Caco-2 (cell line): ENCODE measurements around the gene TOMM20. TPM values are rescaled to one million over a fixed set of nuclear protein-coding genes. Genes with fewer than 3 reads are reported as not detected.

Experiments
- Bru-seq: library from RNA; stranded (reverse); fragments of 400-500 nt; gene quantifications from one replicate; lab custom pipeline; 2021; lab: Mats Ljungman, UMichigan
- BruChase-seq, 2 experiments: library from RNA; stranded (reverse); fragments of 400-500 nt; gene quantifications; one replicate each; lab custom pipeline; 2021; lab: Mats Ljungman, UMichigan
- BruUV-seq: library from RNA; stranded (reverse); fragments of 400-500 nt; replicated peaks from 2 replicates; lab custom pipeline; 2021; lab: Mats Ljungman, UMichigan
- CTCF ChIA-PET: fragments of 300-600 bp; sonication (Branson Sonifier 250); formaldehyde crosslinking; loops from one replicate; lab custom pipeline; 2022; ENCODE audit warnings: antibody characterized with exemption; lab: Charles Lee
- POLR2A ChIA-PET: fragments of 300-600 bp; sonication (Branson Sonifier 250); formaldehyde crosslinking; loops from one replicate; lab custom pipeline; 2022; ENCODE audit warnings: antibody characterized with exemption; lab: Charles Lee
- DNase-seq, 2 experiments: peaks; one replicate each; pipeline versions ENCODE4 v3.0.0 to v3.0.0-alpha.2; 2020 to 2022
- H3K27me3 ChIP-seq: replicated peaks from 2 replicates; pipeline ENCODE4 v1.6.0; 2011; ENCODE audit warnings: low read length; ENCODE audit not compliant: control insufficient read depth, insufficient read depth
- H3K36me3 ChIP-seq: 2 replicates; pipeline ENCODE4 v1.5.1; 2011; ENCODE audit warnings: low read length; ENCODE audit not compliant: control insufficient read depth, insufficient read depth
- H3K4me1 ChIP-seq: fragments of 250-450 bp; sonication (Bioruptor Pico); 2 replicates; pipeline ENCODE4 v1.5.1; 2020; ENCODE audit warnings: mild to moderate bottlenecking
- H3K4me3 ChIP-seq: 2 replicates; pipeline ENCODE4 v1.5.1; 2011; ENCODE audit warnings: low read depth, mild to moderate bottlenecking, control low read depth, low read length
- H3K9me3 ChIP-seq: fragments of 250-450 bp; sonication (Bioruptor Pico); 2 replicates; pipeline ENCODE4 v1.5.1; 2020; ENCODE audit warnings: mild to moderate bottlenecking, moderate library complexity
- H3K27ac Mint-ChIP-seq: one replicate; pipeline ENCODE4 v1.8.0; 2022; ENCODE audit warnings: mixed read lengths; ENCODE audit not compliant: unreplicated experiment
- H3K27me3 Mint-ChIP-seq: one replicate; pipeline ENCODE4 v1.8.0; 2022; ENCODE audit warnings: mixed read lengths; ENCODE audit not compliant: insufficient read depth, unreplicated experiment
- H3K36me3 Mint-ChIP-seq: one replicate; pipeline ENCODE4 v1.8.0; 2022; ENCODE audit warnings: mild to moderate bottlenecking, mixed read lengths; ENCODE audit not compliant: insufficient read depth, unreplicated experiment
- H3K4me1 Mint-ChIP-seq: one replicate; pipeline ENCODE4 v1.8.0; 2022; ENCODE audit warnings: low read depth, mixed read lengths; ENCODE audit not compliant: unreplicated experiment
- H3K4me3 Mint-ChIP-seq: one replicate; pipeline ENCODE4 v1.8.0; 2022; ENCODE audit warnings: mild to moderate bottlenecking, moderate library complexity, mixed read lengths; ENCODE audit not compliant: unreplicated experiment
- H3K9me3 Mint-ChIP-seq: one replicate; pipeline ENCODE4 v1.8.0; 2022; ENCODE audit warnings: mixed read lengths; ENCODE audit not compliant: unreplicated experiment
- CTCF ChIP-seq, 2 experiments: fragments of 200-600 bp in 1 of 2; IDR thresholded peaks; 1 replicate in 1 of 2; 2 replicates in 1 of 2; pipeline versions ENCODE4 v1.5.1 to v1.8.0; 2011 to 2022; ENCODE audit warnings: antibody characterized with exemption in 1 of 2, control low read depth in 1 of 2, inconsistent platforms in 1 of 2, low read depth in 1 of 2, low read length in 1 of 2, mild to moderate bottlenecking in 1 of 2, moderate library complexity in 1 of 2; ENCODE audit not compliant: insufficient read depth in 1 of 2, severe bottlenecking in 1 of 2, unreplicated experiment in 1 of 2
- intact Hi-C: fragments of 100-400 bp; cut with micrococcal nuclease; formaldehyde crosslinking; loops from one replicate; pipeline ENCODE4 v1.10.0; 2022; ENCODE audit not compliant: unreplicated experiment
- long read RNA-seq: library from polyadenylated mRNA; stranded (forward); transcript quantifications from one replicate; pipeline ENCODE4 v2.0.0, GENCODE V29; 2022
- total RNA-seq: library from RNA; stranded (reverse); gene quantifications from 2 replicates; pipeline ENCODE4 v1.2.3, GENCODE V29; 2022

The TOMM20 gene
- 131 and 137 TPM in 2 replicates for total RNA-seq
- Bru-seq, nascent RNA = percentile 97 among the genes with signal in this experiment
- BruChase-seq, experiment 1, labeled RNA remaining after a 2-hour chase = percentile 98 among the genes with signal in this experiment
- BruChase-seq, experiment 2, labeled RNA remaining after a 6-hour chase = percentile 99 among the genes with signal in this experiment
- long read RNA-seq, transcript TOMM20-201 (5 exons, 3,387 nt) = major isoform, 91 of 118 reads
- long read RNA-seq, partial matches to known transcripts = 2 of 118 reads
- long read RNA-seq, other reads (novel, unspliced or antisense) = 25 of 118 reads

- no peak for TF ChIP-seq CTCF (IDR thresholded peaks at IDR 0.05; ENCODE audit: insufficient read depth in 1 of 2, low read depth in 1 of 2, low read length in 1 of 2, severe bottlenecking in 1 of 2, unreplicated experiment in 1 of 2)
- Mint-ChIP-seq H3K27me3 (no peaks in the 10 kb centered on the region), H3K4me1 (peaks cover 15% of the 10 kb centered on the region), H3K36me3 (peaks cover 85% of the 10 kb centered on the region), H3K4me3 (peak within 1 kb of the TSS; percentile 100), H3K9me3 (no peaks in the 10 kb centered on the region), H3K27ac (peak within 1 kb of the TSS; percentile 99)
- Histone ChIP-seq H3K27me3 (no peaks in the 10 kb centered on the region), H3K9me3 (no peaks in the 10 kb centered on the region), H3K4me1 (peaks cover 21% of the 10 kb centered on the region), H3K36me3 (peaks cover under 1% of the 10 kb centered on the region; the same call in 1 of the 2 replicates), H3K4me3 (peak within 1 kb of the TSS; percentile 81)
- intact Hi-C loops = loop anchor here (2.0 to 10.0 kb wide), 3 partner anchors 34 to 376 kb away; partner anchors contain the start of genes ARID4B, B3GALNT2, GGPS1 and RBM34
- ChIA-PET CTCF (interaction anchor here (1.1 kb wide), 1 partner anchor 45 kb away, joined by 3 read pairs; no protein-coding TSS in a partner anchor), POLR2A (interaction anchor here (0.6 to 1.0 kb wide), 3 partner anchors 32 to 239 kb away, joined by 3 to 6 read pairs (median 3); partner anchors contain the start of genes RBM34 and TBCE)
- BruUV-seq = TSS peak; percentile 45
- peak; percentile 98 for DNase-seq
These were observed at the start of gene TOMM20 for GRCh38 chr1:235128456-235129328. TOMM20 (minus strand) TSS chr1:235128837; CDS start chr1:235128715, 122 bp downstream.

GRCh38 chr1:235176486-235176885, 47.8 kb upstream of the TOMM20 start:
- no peaks in the 10 kb centered on the region for H3K27me3 ChIP-seq
- DNase-seq = no peak
- ChIA-PET POLR2A (no interaction called here), CTCF (no interaction called here)
- Mint-ChIP-seq H3K27me3 (no peaks in the 10 kb centered on the region), H3K4me1 (peaks cover 11% of the 10 kb centered on the region), H3K9me3 (no peaks in the 10 kb centered on the region), H3K27ac (peak overlapping the region; percentile 59), H3K36me3 (peaks cover 61% of the 10 kb centered on the region), H3K4me3 (no peak overlapping the region)
- 0 out of 2 replicates have a peak, but pooled peaks cover 4% of the 10 kb centered on the region for H3K36me3 ChIP-seq
- intact Hi-C loops = no loop called here
- H3K4me3 ChIP-seq = no peak overlapping the region
- 0 out of 2 replicates have a peak, but pooled peaks cover 3% of the 10 kb centered on the region for H3K9me3 ChIP-seq
- no peak for TF ChIP-seq CTCF (IDR thresholded peaks at IDR 0.05; ENCODE audit: insufficient read depth in 1 of 2, low read depth in 1 of 2, low read length in 1 of 2, severe bottlenecking in 1 of 2, unreplicated experiment in 1 of 2)
- H3K4me1 ChIP-seq = peaks cover 8% of the 10 kb centered on the region; the same call in 1 of the 2 replicates
- no TSS peak for BruUV-seq

GRCh38 chr1:235169986-235170385, 41.3 kb upstream of the TOMM20 start:
- no peak for TF ChIP-seq CTCF (IDR thresholded peaks at IDR 0.05; ENCODE audit: insufficient read depth in 1 of 2, low read depth in 1 of 2, low read length in 1 of 2, severe bottlenecking in 1 of 2, unreplicated experiment in 1 of 2)
- DNase-seq = no peak
- Mint-ChIP-seq H3K4me1 (no peaks in the 10 kb centered on the region), H3K27ac (no peak overlapping the region), H3K9me3 (no peaks in the 10 kb centered on the region), H3K36me3 (peaks cover 69% of the 10 kb centered on the region), H3K27me3 (no peaks in the 10 kb centered on the region), H3K4me3 (no peak overlapping the region)
- no peaks in the 10 kb centered on the region for H3K9me3 ChIP-seq
- H3K4me1 ChIP-seq = no peaks in the 10 kb centered on the region
- no peaks in the 10 kb centered on the region for H3K27me3 ChIP-seq
- intact Hi-C loops = no loop called here
- POLR2A ChIA-PET = no interaction called here
- CTCF ChIA-PET = no interaction called here
- H3K4me3 ChIP-seq = no peak overlapping the region
- BruUV-seq = no TSS peak
- H3K36me3 ChIP-seq = 0 out of 2 replicates have a peak, but pooled peaks cover 2% of the 10 kb centered on the region
